Adrenal gland (tissue), 5 donors: Measurements from ENCODE around the gene KRTAP4-4.
"Not testable (repeated sequence)": the region's sequence is repeated elsewhere in the genome, so short reads cannot be mapped to it uniquely, and the experiment has no call there.

Experiments used
- POLR2A ChIP-seq, 2 donors: fragments of 450-650 bp; IDR thresholded peaks; one replicate each; pipeline ENCODE4 v1.6.1; 2017; ENCODE audit warnings: antibody characterized with exemption in 2 of 2, mild to moderate bottlenecking in 2 of 2, moderate library complexity in 1 of 2
- TF ChIP-seq, protein P1 (sequence below), 6 experiments: fragments of 450-650 bp in 4 of 6; fragments of 200-600 bp in 2 of 6; sonication (generic) in 1 of 6; IDR thresholded peaks; 1 replicate in 5 of 6; 2 replicates in 1 of 6; pipeline versions ENCODE4 v1.5.1 to v1.8.0; 2016 to 2021; ENCODE audit warnings: antibody characterized with exemption in 6 of 6, mild to moderate bottlenecking in 2 of 6, moderate library complexity in 1 of 6
- donor health status: DM: no; HTN: no; CAD: no.

DNA sequence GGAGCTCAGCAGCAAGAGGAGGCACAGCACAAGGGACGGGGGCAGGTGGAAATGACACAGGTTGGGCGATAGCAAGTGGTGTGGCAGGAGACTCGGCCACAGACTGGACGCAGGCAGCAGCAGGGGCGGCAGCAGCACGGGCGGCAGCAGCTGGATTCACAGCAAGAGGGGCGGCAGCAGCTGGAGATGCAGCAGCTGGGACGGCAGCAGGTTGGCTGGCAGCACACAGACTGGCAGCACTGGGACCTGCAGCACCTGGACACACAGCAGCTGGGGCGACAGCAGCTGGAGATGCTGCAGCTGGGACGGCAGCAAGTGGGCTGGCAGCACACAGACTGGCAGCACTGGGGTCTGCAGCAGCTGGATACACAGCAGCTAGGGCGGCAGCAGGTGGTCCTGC is 20.7 kb downstream of the KRTAP4-4 start:
- TF ChIP-seq, protein P1, sequence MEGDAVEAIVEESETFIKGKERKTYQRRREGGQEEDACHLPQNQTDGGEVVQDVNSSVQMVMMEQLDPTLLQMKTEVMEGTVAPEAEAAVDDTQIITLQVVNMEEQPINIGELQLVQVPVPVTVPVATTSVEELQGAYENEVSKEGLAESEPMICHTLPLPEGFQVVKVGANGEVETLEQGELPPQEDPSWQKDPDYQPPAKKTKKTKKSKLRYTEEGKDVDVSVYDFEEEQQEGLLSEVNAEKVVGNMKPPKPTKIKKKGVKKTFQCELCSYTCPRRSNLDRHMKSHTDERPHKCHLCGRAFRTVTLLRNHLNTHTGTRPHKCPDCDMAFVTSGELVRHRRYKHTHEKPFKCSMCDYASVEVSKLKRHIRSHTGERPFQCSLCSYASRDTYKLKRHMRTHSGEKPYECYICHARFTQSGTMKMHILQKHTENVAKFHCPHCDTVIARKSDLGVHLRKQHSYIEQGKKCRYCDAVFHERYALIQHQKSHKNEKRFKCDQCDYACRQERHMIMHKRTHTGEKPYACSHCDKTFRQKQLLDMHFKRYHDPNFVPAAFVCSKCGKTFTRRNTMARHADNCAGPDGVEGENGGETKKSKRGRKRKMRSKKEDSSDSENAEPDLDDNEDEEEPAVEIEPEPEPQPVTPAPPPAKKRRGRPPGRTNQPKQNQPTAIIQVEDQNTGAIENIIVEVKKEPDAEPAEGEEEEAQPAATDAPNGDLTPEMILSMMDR (IDR thresholded peaks at IDR 0.05) = not testable (repeated sequence)
- TF ChIP-seq POLR2A (IDR thresholded peaks at IDR 0.05) = not testable (repeated sequence)
